ENCODE data around the gene MDK.

Gene MDK

GRCh38 chr11:46383974-46384701 is 2.7 kb downstream of the MDK start:
- FAIRE-seq, result no peak

DNA sequence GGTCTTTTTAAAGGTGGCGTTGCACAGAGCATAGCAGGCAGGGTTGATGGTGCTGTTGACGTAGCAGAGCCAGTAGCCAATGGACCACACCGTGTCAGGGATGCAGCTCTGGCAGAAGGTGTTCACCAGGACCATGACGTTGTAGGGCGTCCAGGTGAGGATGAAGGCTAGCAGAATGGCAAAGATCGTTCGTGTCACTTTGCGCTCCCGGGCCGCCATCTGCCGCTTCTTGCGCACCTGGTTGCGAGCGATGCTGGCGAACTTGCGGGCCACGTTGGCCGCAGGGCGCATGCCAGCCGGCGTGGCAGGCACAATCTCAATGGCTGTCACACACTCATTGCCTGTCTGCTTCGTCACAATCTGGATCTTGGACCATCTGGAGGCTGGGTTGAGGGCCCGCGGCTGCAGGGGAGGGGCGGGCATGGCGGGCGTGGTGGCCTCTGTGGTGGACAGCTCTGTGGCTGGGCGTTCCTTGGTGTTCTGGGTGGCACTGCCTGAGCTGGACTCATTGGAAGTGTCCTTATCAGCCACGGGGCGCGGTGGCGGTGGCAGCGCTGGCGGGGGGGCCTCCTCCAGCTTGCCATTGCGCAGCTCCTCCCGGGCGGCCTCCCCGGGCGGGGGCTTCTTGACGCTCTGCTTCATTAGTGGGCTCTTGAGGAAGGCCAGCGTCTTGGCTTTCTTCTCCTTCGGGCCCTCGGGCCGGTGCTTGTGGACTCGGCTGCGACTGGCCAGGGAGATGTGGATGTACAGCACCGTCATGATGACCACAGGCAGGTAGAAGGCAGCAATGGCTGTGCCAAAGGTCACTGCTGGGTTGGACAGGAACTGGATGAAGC is 3.9 kb downstream of the MDK start:
- no peak for FAIRE-seq

DNA sequence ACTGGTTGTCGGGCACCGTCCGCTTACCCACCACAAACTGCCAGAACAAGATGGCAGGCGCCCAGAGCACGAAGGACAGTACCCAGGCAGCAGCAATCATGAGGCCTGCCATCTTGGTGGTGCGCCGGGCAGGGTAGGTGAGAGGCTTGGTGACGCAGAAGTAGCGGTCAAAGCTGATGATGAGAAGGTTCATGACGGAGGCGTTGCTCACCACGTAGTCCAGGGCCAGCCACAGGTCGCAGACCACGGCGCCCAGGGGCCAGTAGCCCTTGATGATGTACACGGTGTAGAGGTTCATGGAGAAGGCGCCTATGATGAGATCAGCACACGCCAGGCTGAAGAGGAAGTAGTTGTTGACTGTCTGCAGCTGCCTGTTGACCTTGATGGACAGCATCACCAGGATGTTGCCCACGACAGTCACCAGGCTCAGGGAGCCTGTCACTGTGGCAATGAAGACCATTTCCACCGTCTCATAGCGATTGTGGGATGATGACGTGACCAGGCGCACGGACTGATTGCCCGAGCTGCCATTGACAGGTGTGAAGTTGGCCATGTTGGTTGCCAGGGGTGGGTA is 4.6 kb downstream of the MDK start:
- no peak for FAIRE-seq

- no peak for FAIRE-seq
Observed at GRCh38 chr11:46386674-46387073, 5.2 kb downstream of the MDK start.

DNA sequence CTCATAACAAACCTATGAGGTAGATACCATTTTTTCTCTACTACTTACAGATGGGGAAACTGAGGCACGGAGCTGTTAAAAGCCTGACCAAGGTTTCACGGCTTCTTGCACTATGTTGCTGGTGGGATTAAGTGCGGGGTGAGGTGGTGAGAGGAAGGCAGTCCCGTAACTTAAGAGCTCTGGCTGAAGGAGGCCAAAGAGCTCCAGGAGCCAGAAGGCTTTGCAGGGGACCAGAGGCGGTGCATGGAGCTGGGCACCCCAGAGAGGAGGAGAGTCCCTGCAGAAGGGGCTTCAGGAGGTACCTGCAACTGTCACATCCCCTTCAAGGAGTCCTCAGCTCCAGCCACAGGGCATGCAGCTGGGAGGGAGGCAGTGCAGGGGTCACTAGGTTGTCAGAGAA is 6.0 kb downstream of the MDK start:
- FAIRE-seq, result no peak

- no peak for FAIRE-seq
Observed at GRCh38 chr11:46387919-46388618, 6.6 kb downstream of the MDK start.

DNA sequence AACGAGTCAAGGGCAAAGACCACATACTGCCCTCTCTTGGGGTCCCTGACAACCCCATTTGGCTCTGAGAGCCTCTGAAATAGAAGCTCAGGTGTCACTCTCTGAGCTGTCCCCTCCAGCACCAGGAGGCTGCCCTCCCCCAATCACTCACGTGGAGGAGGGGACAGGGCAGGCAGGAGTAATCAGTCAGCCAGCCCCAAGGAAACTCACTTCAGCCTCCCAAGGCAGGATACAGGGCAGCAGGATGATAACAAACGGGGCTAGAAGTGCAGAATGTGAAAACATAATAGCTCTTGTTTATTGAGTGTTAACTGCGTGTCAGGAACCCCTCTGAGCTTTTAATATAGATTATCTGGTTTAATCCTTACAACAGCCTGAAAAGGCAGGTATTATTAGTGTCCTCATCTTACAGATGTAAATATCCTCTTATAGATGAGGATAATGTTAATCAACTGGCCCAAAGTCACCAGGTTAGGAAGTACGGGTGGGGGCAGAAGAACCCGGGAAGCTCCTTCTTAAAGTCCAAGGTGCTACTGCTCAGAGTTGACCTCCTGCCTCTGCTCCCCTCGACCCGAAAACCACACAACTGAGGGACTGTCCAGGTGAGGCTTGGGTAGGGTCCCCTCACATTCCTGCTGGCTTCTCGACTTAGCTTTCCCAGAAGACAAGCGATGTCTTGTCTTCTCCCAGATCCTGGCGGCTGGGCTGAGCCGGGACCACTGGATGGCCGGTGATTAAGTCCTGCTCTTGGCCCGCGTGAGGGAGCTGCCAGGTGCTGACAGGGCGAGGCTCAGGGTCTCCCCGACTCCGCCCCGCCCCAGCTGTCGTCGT is 7.4 kb downstream of the MDK start:
- FAIRE-seq, result no peak

DNA sequence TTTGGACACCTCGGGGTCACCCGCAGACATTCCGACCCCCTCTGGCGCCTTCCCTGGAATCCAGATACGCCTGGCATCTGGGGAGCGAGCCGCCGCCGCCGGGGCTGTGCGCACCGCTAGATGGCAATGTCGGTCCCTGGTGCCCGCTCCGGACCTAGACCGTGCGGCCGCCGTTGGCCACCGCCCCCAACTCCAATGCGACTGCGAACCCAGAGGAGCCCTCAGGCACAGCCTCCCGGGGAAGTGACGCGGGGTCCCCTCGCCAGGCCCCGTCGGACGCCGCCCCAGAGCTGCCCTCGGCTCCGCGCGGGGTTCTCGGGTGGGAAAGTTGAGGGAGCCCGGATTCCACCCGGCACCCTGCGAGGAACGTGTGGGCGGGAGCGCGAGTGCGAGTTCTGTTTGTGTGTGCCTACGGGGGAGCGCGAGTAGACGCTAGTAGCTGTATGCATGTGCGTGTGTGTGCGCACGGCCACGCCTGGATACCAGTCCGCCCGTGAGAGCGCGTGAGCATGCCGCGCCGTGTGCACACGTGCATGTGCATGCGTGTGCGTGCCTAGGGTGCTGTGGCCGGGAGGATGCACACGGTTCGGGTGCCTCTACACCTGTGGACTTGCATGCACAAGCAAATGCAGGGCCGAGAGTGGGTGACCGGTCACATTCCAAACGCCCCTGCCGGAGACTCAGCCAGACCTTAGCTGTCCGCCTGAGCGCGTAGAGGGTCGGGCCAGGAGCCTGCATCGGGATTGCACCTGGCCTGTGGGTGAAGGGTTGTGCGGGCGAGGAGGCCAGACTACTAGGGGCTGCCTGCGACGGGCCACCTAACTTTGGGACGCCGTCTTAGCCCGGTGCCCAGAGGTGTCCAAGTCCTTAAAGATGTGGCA is 8.2 kb downstream of the MDK start:
- FAIRE-seq, result no peak

DNA sequence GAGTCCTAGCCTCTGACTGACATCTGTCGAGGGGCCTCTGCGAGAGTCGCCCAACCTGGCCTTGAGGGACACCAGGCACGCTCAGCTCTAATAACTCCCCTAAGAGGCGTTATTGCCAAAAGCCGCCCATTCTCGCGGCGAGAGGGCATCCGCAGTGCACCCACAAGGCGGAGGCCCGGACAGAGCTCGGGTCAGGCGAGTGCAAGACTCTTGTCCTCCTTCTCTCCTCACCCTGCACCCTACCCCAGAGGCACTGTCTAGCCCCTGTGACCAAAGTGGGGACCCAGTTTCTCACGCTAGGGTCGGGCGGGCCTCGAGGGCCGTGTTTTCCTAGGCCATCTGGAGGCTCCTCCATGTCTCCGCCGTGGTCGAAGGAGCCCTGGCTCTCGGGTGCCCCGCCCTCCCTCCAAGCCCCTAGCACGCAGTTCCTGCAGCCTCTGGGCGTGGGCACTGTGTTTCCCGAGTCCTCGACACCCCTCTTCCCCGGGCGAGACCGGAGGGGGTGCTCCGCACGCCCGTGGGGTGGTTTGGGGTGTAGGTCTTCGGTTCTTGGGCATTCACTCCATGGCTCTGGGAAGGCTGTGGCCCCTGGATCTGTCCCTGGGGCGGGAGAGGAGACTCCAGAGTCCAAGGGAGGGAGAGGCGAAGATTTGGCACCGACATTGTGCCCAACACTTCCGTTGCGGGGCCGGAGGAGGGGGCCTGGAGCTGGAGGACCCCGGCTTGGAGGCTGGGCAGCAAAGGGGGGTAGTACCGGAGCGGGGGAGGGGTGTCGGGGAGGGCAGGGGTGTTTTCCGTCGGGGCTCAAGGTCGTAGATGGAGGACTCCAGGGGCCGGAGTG is 9.1 kb downstream of the MDK start:
- FAIRE-seq, result no peak

DNA sequence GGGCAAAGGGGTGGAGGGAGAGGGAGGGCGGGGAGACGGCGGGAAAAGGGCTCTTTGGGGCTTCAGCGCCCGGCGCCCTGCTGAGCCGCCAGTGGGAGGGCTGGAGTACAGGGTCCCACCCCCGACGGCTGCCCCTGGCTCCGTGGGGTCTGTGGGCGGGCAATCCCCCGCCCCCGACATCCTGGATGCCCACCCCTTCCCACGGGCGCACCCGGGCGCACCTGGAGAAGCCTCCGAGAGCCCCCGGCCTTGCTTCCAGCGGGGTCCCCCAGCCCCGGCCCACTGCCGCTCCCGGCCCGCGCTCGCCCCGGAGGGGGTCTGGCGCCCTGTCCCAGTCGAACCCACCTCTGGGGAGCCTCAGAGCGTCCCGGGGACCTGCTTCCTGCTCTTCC is 9.7 kb downstream of the MDK start:
- no peak for FAIRE-seq

DNA sequence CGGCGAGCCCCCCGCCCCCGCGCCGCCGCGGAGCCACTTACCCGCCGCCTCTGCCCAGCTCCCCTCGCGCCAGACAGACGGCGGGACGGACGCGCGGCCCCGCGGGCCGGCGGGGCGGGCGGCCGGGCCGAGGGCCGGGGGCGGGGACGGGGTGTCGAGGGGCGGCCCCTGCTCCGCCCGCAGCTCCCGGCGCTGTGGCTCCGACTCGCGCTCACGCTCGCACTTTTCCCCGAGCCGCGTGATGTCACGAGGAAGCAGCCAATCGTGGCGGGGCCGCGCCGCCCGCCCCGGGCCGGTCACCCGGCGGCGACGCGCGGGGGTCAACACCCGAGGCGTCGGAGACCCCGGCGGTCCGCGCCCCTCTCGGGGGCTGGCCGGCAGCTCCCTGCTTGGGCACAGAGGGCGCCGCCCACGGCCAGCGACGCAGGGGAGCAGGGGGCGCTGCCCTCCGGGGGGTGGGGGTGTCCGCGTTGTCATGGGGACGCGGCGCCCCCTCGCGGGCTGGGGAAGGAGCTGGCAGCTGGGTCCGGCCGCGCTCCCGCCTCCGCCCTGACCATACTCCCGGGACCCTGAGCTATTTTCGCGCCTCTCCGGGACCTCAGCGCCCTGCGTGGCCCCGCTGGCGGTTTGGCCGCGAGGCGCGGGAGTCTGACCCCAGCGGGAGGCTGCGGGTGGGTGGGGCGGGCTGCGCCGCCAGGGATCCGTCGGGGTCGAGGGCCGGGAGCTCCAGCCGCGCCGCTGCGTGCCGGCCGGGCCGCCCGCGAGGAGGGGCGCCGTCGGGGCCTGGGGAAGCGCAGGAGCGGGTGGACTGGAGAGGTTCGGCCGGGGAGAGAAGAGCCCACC is 10.3 kb downstream of the MDK start, which contains the start of gene CHRM4:
Gene CHRM4, minus strand, starts transcription at position 199 of the 843 bp plus-strand sequence. CDS start 5,219 bp downstream, outside the sequence.
- no peak for FAIRE-seq

DNA sequence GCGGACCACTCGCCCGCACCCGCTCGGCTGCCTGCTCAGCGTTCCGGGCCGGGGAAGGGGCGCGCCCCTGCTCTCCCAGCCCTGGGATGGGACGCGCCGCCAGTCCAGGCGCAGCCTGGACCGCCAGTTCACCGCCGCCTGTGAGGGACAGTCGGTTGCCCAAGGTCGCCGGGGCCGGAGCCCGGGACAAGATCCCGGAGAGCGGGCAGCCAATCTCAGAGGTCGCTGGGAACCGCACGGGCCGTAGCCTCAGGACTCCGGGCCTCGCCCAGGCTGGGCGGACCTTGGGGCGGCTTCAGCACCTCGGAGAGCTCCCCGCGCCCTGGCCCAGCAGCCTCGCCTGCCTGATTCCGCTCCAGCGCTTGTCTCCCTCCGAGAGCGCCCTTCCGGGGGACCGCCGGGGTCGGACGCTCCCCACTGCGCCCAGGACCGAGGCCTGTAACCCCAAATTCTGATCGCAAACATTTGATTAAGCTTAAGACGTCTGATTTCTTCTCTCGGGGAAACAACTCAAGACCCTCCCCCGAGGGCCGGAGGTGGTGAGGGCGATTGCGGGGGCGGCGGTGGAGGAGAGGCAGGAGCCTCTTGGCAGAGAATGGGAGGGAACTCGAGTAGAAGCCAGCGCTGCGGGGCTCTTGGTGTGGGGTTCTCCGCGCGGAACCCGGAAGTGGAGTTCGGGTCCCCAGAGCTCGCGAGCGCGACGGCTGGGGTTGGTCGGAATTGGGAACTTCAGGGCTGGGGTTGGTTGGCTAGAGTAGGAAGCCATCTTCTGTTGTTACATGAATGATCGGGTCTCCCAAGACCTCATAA is 11.2 kb downstream of the MDK start:
- FAIRE-seq, result no peak

DNA sequence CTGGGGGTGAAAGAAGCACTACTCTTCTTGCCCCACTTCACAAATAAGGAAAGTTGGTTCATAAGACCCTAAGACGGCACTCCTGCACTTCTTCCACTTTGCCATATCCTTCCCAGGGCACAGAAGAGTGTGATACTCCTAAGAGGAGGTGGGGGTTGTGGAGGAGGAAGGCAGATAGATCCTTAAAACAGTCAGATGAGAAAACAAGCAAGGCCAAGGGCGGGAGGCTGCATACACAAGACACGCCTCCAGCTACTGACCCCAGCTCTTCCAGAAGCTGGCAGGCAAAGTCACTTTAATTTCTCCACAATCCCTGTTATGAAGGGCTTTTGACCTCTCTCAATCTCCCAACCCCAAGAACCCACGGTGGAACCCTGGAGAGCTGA is 11.8 kb downstream of the MDK start:
- FAIRE-seq, result no peak

GRCh38 chr11:46393759-46394158 is 12.3 kb downstream of the MDK start:
- no peak for FAIRE-seq

- no peak for FAIRE-seq
Observed at GRCh38 chr11:46397526-46397925, 16.1 kb downstream of the MDK start.

GRCh38 chr11:46402957-46403902 is 21.8 kb downstream of the MDK start:
- no peak for FAIRE-seq

- FAIRE-seq, result no peak
Observed at GRCh38 chr11:46404476-46405017, 23.1 kb downstream of the MDK start.
